Stimulated activated CD4-positive, alpha-beta T cell treated with anti-CD3 and anti-CD28 coated beads, Interleukin-12 subunit alpha, Interleukin-12 subunit beta, amount 100 ng/mL, for 48 hours (primary cell): Measurements from ENCODE around the gene AXIN2.
"Not testable (repeated sequence)": the region's sequence is repeated elsewhere in the genome, so short reads cannot be mapped to it uniquely, and the experiment has no call there.

Experiments
- DNase-seq, 3 donors: peaks; one replicate each; pipeline ENCODE4 v3.0.0-alpha.2; 2020; ENCODE audit warnings: low read depth in 2 of 3, low spot score in 1 of 3

Gene AXIN2

GRCh38 chr17:65537845-65538674, 23.4 kb downstream of the AXIN2 start:
- DNase-seq: no peak

DNA sequence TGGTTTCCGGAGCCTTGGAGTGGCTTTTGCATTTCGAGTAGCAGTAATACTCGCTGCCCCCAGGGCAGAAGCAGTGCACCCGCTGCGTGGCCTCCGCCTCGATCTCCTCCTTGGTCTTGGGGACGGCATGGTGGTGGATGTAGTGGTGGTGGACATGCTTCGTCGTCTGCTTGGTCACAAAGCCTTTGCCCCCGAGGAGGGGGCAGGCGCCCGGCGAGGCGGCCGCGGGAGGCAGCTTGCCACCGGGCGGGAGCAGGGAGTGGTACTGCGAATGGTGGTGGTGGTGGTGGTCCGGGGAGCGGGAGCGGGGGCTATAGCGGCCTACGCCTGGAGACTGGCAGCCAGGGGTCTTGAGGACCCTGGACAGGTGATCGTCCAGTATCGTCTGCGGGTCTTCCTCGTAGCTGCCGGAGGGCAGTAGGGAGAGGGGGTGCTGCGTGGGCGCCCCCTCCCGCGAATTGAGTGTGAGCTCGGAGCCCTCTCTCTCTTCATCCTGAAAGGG, 24.1 kb downstream of the AXIN2 start:
- DNase-seq: no peak

DNA sequence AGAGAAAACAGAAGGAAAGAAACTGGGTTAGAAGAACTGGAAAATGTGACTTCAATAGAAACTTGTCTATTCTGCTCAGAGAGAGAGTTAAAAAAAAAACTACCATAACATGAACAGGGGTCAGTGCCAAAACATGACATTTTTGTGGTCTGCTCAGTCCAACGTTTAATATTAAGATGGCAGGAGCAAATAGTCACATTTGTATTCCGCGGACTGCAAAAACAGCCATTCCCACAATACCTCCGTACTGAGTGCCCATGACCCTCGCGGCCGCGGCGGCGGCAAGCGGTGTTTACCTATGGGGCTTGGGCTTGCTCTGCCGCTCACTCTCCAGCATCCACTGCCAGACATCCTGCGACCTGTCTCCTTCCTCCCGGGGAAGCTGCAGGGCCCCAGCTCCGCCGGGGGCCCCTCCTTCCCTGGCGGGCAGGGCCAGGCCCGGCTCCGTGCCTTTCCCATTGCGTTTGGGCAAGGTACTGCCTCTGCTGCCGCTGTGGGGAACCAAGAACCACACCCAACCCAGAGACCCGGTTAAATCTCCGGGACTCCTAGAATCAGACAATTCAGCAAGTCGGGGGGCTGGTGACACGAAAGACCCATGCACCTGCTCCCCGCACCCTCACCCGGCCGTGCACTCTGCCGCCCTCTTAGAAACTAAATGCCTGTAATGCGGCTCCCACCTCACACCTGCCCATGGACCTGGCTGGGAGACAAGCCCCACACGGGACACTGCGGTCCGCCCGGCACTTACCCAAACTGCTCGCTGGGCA, 24.7 kb downstream of the AXIN2 start:
- DNase-seq: no peak

DNA sequence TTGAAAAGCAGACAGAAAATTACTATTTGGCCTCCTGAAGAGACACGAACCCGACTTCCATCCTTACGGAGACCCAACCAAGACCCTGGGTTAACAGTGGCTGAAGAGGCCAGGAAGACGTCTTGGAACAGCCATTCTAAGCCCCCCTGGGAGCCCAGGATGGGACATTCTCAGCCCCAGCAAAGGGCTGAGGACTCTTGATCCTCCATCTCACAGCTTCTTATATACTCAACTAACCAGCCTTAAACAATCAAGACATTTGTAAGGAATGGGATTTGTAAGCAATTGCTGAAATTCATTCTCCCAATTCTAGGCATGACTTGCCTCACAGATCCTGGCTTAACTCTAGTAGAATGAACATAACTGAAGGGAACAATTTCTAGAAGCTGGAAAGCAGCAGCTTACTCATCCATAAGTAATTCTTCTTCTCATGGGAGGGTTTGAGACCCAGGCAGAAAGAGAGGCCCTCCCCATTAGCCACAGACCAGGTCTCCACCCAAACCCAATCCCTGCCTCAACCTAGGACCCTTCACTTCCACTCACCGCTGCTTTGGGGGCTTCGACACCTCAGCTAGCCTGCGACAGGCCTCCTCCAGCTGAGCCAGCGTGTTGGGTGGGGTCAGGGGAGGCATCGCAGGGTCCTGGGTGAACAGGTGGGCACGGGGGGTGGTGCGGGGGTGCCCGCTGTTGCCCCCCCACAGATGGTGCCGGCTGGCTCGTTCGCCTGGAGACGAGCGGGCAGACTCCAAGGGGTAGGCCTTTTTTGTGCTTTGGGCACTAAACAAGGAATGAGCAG, 25.5 kb downstream of the AXIN2 start:
- no peak for DNase-seq

DNA sequence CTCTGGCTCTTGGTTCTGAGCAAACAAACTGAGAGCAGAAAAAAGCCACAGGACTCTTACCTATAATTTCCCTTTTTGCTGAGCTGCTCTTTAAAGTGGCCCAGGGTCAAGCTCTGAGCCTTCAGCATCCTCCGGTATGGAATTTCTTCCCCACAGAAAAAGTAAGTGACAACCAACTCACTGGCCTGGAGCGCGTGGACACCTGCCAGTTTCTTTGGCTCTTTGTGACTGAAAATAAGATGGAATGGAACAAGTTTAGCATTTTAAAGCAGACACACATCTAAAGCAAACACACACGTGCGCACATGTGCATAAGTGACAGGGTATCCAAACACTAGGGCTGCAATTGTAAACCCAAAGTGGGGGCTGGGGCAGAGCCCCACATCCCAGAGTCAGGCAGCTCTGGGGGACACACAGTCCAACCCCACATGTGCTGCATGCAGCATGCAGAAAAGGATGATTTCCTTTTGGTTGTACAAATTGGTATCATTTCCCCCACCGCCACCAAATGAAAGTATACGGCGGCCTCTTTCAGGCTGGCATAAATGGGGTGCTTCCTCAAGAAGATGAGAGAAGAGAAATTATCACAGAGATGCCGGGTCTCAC, 27.5 kb downstream of the AXIN2 start:
- no peak for DNase-seq

- no peak for DNase-seq
Observed at GRCh38 chr17:65533056-65533745, 28.2 kb downstream of the AXIN2 start.

DNA sequence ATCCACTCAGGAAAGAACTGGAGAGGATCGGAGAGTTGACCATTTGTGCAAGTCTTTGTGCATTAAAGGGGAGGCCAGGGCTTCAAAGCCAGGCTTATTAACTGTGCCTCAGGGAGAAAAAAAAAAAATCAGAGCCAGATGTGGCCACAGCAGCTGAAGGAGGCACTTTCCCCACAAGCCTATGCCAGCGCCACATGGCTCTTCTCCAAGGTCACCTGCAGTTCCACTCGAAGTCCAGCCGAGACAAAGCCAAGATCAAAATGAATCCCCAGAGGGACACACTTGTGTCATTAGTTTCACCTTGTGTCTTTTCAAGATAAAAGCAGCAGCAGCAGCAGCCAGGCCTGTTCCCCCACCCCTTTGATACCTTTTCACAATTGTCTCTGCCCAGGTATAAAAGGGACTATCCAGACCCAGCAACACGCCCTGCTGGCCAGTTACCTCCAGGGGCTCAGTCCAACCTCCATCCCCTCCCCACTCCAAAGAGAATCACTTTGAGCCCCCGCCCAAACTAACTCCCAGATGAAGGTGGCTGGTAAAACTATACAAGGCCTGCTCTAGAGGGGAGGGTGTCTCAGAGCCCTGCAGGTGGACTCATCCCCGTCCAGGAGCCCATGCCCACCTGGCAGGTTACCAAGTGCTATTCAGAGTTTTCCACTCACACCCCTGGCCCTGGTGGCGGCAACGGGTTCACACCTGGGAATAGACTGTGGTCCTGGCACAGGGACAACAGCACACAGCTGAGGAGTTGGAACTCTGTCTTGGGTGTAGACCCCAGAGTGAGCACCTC, 29.2 kb downstream of the AXIN2 start:
- DNase-seq: no peak

- DNase-seq: no peak
Observed at GRCh38 chr17:65531256-65532100, 30.0 kb downstream of the AXIN2 start.

GRCh38 chr17:65530523-65531255, 30.8 kb downstream of the AXIN2 start:
- DNase-seq: no peak

DNA sequence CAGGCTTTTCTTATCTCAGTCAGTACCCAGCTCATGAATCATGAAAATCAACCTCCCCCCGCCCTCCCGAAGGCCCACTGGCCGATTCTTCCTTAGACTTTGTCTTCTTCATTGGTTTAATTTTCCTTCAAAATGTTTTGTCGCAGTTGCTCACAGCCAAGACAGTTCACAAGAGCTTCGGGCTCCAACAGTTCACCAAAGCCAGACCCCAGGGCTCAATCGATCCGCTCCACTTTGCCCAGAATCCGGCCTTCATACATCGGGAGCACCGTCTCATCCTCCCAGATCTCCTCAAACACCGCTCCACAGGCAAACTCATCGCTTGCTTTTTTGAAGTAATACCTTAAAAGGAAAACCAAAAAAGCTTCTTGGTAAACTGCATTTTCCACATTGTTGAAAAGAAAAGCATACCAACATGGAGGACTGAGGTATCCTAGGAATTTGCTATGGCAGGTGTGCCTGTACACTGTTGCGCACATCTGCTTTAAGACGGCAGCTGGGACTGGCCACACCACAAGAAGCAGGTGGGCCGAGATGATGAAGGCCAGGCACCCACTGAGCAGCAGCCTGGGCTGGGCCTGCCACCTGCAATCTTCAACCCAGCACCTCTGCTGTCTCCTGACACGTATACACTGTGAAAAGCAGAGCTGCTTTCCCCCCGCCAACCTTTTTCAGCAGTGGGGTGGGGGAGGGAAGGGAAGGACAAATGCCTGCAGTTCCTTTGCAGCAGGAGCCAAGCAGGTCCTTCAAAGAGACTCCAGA, 31.5 kb downstream of the AXIN2 start:
- DNase-seq: no peak

DNA sequence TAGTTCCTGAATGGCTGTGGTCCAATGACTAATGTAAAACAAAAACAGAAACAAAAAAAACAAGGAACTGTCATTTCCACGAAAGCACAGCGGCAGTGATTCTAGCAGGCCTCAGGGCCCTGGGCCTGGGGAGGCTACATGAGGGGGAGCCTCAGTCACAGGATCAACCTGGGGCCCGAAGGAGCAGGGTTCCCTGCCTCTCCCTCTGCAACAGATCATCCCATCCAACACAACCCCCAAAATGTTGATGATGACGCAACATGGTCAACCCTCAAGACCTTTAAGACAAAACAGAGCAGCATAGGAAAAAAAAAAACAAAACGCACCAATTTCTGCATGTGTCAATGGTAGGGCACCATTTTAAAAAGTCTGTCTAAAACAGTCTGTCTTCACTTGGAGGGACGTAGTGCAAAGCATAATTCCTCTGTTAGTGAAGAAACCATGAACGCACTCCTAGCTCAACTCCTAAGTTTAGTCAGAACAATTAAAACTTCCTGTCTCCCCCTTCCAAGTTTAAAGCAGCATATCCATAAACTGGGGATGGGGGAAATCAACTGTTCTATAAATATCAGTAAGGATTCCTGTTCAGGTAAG, 32.3 kb downstream of the AXIN2 start:
- no peak for DNase-seq

GRCh38 chr17:65527857-65528591, 33.4 kb downstream of the AXIN2 start:
- no peak for DNase-seq

DNA sequence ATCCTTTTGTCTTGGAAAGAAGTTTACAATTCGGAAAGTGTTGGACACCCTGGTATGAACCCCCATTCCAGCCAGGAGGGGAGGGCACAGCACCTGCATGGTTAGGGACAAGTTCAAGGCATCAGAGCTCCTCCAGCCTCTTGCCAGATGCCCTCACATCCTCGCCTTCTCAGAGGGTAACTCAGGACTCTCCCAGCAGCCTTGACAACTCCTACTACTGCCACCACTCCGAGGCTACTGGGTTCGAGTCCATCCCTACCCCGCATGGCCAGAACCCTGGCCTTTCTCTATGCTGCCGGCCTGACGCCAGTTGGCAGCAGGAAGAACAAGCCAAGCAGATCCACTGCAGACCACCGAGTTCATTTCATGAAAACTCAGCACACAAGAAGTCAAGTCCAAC, 34.1 kb downstream of the AXIN2 start:
- DNase-seq: no peak

DNA sequence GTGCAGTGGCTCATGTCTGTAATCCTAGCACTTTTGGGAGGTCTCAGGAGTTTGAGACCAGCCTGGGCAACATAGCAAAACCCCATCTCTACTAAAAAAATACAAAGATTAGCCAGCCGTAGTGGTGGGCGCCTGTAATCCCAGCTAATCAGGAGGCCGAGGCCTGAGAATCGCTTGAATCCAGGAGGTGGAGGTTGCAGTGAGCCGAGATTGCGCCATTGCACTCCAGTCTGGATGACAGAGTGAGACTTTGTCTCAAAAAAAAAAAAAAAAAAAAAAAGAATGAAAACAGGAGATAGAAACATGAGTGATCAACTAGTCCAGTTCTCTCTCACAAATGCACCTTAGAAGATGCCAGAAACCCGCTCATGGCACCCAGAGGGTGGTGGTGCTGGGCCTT, 34.6 kb downstream of the AXIN2 start:
- DNase-seq: not testable (repeated sequence)

DNA sequence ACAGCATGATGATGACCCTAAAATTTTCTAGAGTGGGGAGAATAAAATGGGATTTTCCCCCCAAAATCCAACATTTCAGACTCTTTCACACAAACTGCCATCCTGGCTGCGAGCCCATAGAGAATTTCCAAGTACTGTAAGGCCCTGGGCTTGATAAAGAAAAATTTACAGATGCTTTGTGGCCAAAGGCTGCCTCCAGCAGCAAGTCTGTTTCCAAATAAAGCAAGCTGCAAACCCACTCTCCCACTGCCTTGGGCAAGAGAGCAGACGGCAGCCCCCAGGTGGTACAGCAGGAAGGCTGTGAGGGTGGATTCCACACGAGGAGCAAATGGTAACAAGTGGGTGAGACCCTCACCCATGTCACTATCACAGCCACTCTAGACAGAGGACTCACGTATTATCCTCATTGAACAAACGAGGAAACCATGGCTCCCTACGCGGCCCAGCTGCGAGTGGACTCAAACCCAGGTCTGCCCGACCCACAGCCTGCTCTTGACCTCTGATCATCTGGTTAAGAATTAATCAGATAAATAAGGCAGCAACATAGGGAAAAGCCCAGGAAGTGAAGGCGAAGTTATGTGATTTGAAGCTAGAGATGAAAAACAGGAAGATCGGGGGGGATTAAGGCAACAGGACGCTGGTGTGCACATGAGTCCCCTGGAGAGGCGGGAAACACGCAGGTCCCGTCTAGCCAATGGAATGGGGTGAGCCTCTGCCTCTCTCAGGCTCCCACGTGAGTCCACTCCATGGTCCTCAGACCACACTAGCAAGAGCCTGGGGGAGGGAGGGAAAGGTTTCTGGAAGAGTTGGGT, 37.4 kb downstream of the AXIN2 start:
- DNase-seq: no peak
